ENCODE measurements around the gene FCRL5.

DNA sequence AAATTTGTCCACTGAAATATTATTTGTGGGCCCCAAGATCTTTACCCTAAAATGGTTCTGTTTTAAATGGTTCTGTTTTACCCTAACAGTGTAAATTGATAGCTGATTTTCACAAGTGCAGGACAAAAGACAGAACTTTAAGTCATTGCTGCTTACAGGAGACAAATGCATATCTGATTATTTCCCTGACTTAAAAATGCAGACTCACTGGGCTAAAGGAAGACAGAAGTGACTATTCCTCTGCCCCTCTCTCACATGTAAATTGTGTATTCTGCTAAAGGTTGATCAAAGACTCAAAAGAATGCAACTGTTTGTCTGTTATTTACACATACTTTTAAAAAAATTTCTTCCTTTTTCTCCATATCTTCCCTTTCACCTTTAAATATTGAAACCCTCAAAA is 12.7 kb downstream of the FCRL5 start:
- no peak for TF ChIP-seq SUZ12 (IDR thresholded peaks at IDR 0.05)
- TF ChIP-seq TARDBP (IDR thresholded peaks at IDR 0.05), result no peak
- TF ChIP-seq, protein P1, sequence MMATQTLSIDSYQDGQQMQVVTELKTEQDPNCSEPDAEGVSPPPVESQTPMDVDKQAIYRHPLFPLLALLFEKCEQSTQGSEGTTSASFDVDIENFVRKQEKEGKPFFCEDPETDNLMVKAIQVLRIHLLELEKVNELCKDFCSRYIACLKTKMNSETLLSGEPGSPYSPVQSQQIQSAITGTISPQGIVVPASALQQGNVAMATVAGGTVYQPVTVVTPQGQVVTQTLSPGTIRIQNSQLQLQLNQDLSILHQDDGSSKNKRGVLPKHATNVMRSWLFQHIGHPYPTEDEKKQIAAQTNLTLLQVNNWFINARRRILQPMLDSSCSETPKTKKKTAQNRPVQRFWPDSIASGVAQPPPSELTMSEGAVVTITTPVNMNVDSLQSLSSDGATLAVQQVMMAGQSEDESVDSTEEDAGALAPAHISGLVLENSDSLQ (IDR thresholded peaks at IDR 0.05), result no peak
- no peak for TF ChIP-seq NFRKB (IDR thresholded peaks at IDR 0.05)
- TF ChIP-seq SP1 (IDR thresholded peaks at IDR 0.05), result no peak
- no peak for TF ChIP-seq CTBP1 (IDR thresholded peaks at IDR 0.05; ENCODE audit: borderline replicate concordance)
- TF ChIP-seq ZNF384 (IDR thresholded peaks at IDR 0.05), result no peak
- TF ChIP-seq FOXK2 (IDR thresholded peaks at IDR 0.05), result no peak
- no peak for TF ChIP-seq HDGF (IDR thresholded peaks at IDR 0.05; ENCODE audit: borderline replicate concordance)
- no peak for TF ChIP-seq ARNT (IDR thresholded peaks at IDR 0.05)
- TF ChIP-seq LEF1 (IDR thresholded peaks at IDR 0.05; ENCODE audit: borderline replicate concordance), result no peak
- no peak for TF ChIP-seq FOXM1 (IDR thresholded peaks at IDR 0.05; ENCODE audit: borderline replicate concordance)

Data from HEK293T (cell line).